AG09319 (cell line): ENCODE data around the gene CLTA.
"Not testable (repeated sequence)": the region's sequence is repeated elsewhere in the genome, so short reads cannot be mapped to it uniquely, and the experiment has no call there.

Source experiments
- DNase-seq: peaks from one replicate; pipeline ENCODE4 v3.0.0-alpha.2; 2010; ENCODE audit warnings: low read depth; ENCODE audit errors: extremely low read depth
- CTCF ChIP-seq: IDR thresholded peaks from 2 replicates; pipeline ENCODE4 v1.5.1; 2011; ENCODE audit warnings: low read depth, mild to moderate bottlenecking, inconsistent platforms, low read length, moderate library complexity

CLTA gene

DNA sequence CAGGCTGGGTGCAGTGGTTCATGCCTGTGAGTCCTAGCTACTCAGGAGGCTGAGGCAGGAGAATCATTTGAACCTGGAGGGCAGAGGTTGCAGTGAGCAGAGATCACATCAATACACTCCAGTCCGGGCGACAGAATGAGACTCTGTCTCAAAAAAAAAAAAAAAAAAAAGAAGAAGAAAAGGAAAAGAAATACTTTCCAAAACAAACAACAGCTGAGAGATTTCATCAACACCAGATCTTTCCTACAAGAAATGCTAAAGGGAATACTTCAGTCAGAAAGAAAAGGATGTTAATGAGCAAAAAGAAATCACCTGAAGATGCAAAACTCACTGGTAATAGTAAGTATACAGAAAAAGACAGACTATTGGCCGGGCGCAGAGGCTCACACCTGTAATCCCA lies 13.2 kb upstream of the CLTA start:
- DNase-seq: no peak
- no peak for TF ChIP-seq CTCF

- DNase-seq: not testable (repeated sequence)
Observed at GRCh38 chr9:36180243-36180642, 10.5 kb upstream of the CLTA start.

GRCh38 chr9:36187414-36187813 lies 3.3 kb upstream of the CLTA start:
- DNase-seq: no peak

DNA sequence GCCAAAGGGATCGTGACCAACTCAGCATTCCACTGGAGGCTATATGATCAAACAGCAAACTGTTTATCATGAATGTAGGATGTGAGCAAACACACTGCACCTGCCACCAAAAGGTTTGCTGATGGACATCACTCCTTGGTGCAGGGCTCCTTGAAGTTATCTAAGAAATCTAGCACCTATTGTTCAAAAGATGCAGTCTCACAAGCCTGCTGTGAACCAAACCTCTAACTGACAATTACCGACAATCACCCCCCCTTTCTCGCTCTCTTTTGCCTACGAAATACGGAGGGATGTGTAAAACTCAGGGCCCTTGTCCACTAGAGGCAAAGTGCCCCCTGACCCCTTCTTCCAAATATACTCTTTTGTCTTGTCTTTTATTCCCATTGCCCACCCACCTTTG lies 2.5 kb upstream of the CLTA start:
- DNase-seq: no peak
- TF ChIP-seq CTCF: no peak

More at GRCh38 chr9:36187414-36187813, 3.3 kb upstream of the CLTA start:
- no peak for TF ChIP-seq CTCF

DNA sequence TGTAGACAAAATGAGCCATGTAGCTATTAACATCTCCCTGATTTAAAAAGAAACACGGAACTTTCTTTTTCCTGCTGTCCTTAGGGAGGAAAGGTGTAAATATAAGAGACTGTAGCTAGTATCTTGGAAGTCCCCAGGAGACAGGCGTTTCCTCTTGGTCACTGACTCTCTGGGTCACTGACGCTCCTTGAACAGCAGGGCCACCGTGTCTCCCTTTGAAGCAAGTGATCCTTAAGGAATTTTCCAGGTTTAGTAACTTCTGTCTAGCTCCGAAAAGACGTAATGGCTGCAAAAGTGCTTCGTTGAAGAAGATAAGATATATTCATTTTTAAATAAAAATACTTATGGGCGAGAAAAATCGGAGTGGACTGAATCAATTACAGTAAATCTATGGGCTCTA lies 745 bp upstream of the CLTA start:
- DNase-seq: no peak
- TF ChIP-seq CTCF: no peak

- DNase-seq: no peak
Observed at GRCh38 chr9:36191290-36191645, 547 bp downstream of the CLTA start.

DNA sequence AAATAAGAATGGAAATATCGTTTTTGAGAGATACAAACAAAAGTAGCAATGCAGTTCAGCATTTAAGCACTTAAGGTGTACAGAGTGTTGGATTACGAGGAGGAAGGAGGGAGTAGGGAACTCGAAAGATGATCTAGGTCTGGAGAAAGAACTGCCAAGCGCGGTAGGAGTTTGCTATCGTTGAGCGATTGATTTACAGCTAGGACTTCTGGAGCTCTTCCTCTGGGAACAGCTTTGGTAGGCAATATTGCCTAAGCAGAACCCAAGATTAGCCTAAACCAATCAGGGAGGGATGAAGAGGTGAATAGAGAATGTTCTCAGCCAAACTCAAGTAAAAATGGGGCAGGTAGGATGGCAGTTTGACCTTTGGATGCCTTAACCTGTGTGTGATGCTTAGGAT lies 965 bp downstream of the CLTA start:
- no peak for TF ChIP-seq CTCF
- DNase-seq: no peak

More at GRCh38 chr9:36191290-36191645, 547 bp downstream of the CLTA start:
- no peak for TF ChIP-seq CTCF

DNA sequence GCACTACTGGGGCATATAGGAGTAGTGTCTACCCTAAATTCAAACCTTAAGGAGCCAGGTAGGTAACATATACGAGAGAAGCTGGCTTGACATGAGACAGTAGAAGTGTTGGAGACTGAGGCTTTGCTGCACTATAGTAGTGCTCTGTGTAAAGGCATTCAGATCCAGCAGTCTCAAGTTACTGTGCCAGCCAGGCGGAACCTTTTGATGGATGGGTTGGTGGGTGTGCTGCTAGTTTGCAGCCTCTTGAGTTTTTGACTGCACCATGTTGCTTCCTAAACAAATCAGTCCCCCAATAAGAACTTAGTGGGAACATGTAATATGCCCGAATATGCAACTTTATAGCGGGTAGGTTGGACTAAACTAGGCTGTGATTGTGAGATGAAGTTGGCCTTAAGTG lies 1.5 kb downstream of the CLTA start:
- DNase-seq: no peak
- no peak for TF ChIP-seq CTCF
